Measurements from ENCODE around the gene UBQLN4.
"Not testable (repeated sequence)": the region's sequence is repeated elsewhere in the genome, so short reads cannot be mapped to it uniquely, and the experiment has no call there.

Gene UBQLN4

DNA sequence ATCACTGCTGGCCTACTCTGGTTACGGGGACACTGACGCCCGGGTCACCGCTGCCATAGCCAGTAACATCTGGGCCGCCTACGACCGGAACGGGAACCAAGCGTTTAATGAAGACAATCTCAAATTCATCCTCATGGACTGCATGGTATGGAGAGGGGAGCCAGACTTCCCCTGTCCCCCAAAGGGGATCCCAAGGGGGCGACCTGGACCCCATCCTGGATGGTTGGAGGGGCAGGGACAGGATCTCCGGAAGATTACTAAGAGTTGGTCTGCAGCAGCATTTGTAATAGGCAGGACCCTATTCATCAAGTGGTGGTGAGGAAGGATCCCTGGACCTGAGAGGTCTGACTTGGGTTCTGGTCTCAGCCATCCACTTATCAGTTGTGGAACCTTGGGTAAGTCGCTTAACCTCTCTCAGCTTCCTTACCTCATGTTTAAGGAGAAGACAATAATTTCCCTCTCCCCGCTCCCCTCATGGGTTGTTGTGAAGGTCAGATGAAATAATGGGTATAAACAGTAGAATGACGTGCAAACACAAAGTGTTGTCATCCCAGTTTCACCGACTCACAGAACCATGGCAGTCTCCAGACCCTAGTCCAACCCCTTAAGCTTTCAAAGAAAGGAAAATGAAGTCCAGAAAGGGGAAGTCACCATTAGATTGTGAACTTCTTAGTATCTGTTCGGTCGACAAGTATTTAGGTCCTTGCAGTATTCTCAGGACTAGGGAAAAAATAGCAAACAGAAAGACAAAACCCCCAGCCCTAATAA lies 1.9 kb upstream of the UBQLN4 start:
- DNase-seq = no peak

DNA sequence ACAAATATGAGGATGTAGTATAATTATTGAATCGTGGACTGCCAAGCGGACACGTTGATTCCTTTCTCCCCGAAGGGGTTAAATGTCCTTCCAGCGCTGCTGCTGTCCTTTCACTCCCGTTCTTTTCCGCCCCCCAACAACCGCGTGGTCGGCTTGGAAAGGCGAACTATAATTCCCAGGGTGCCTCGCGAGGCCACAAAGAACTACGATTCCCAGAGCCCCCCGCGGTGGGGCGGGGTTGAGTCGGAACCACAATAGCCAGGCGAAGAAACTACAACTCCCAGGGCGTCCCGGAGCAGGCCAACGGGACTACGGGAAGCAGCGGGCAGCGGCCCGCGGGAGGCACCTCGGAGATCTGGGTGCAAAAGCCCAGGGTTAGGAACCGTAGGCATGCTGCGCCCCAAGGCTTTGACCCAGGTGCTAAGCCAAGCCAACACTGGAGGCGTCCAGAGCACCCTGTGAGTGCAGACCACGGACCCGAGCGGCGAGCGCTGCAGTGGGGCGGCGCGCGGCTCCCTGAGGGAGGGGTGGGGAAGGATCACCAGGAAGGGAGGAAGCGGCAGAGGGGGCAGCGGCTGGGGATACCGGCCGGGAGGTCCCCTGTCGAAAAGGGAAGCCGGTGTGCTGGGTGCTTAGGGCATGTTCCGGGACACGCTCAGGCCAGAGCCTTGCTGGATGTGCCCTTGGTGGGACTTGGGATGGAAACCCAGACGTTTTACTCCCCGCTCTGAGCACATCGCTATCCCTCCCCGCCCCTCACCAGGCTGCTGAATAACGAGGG lies 1.1 kb upstream of the UBQLN4 start, which contains the start of gene LAMTOR2:
LAMTOR2 (plus strand) TSS at position 283 of the 781 bp plus-strand sequence; CDS start at position 391, 108 bp downstream.
- peak; percentile 89 for DNase-seq

- peak; percentile 45 for DNase-seq
Measured at GRCh38 chr1:156052862-156053767, 483 bp downstream of the UBQLN4 start.

- no peak for DNase-seq
Measured at GRCh38 chr1:156051011-156051725, 2.4 kb downstream of the UBQLN4 start.

- no peak for DNase-seq
Measured at GRCh38 chr1:156050376-156050775, 3.2 kb downstream of the UBQLN4 start.

DNA sequence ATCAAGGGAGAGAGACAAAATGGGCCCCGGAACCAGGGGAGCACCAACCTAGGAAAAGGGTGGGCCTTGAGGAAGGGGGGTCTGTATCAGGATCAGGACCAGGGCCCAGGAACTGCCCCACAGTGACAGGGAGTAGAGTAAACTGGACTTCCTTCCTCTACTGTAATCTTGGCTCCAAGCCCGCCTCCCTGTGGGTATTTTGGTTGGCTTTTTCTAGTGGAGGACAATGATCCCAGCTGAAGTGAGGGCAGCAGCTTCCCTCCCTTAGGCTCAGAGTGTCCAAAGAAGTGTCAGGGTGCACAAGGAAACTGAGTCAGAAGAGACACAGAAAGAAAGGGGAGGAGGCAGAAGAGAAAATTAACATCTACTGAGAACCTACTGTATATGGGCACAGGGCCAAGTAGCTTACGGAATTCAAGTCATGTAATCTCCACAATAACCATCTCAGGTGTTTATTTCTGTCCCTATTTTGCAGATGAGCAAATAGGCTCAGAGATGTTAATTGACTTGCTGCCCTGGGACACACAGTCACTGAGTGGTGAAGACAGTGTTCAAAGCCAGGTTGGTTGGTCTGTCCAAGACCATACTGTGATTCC lies 4.8 kb downstream of the UBQLN4 start:
- no peak for DNase-seq

DNA sequence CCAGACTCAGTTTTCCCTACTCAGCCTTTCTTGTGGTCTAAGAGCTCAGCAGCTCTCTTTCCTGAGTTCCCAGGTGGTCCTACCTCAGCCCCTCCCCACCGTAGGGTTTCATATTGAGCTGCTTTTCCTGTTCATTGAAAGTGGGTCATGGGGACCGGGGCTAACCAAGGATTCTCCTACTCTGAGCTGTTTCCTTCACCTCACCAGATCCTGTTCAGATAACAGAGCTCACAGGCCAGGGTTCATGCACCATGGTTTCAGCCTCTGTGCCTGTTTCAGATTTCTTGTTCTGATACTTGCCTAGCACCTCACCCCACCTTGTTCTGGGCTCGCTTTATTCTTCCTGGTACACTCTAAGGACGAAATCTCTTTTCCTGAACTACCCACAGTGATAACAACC lies 8.5 kb downstream of the UBQLN4 start:
- no peak for DNase-seq

DNA sequence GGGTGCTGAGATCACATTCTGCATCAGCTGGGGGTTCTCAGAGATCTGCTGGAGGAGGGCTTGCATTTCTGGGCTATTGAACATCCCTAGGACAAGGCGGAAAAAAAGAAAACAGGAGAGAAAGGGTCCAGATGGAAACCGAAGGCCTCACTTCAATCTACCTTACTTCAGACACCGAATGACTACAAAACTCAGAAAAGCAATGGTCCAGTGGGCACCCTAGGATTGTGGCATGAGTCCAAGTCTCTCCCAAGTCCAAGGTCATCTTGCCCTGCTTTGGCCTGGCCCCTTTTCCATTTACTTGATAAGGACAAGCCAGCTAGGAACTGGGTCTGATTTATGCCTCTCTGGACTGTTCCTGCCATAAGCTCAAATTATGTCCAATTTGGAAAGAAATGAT lies 10.8 kb downstream of the UBQLN4 start:
- no peak for DNase-seq

DNA sequence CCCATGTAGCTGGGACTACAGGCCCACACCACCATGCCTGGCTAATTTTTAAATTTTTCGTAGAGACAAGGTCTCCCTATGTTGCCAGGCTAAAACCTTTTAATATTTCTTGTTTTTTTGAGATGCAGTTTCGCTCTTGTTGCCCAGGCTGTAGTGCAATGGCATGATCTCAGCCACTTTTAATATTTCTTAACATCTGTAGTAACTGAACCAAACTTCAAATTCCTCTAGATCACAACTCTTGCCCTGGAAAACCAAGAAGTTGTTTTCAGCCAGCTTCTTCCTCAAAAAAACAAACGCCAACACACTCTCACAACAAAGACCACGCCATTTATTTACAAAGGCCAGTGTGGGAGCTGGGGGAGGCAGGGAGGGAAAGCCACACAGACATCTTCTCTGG lies 18.6 kb downstream of the UBQLN4 start:
- not testable (repeated sequence) for DNase-seq

GRCh38 chr1:156033011-156033410 lies 20.6 kb downstream of the UBQLN4 start:
- no peak for DNase-seq

- no peak for DNase-seq
Measured at GRCh38 chr1:156026588-156026987, 27.0 kb downstream of the UBQLN4 start.

GRCh38 chr1:156025876-156026275 lies 27.7 kb downstream of the UBQLN4 start:
- DNase-seq = no peak

DNA sequence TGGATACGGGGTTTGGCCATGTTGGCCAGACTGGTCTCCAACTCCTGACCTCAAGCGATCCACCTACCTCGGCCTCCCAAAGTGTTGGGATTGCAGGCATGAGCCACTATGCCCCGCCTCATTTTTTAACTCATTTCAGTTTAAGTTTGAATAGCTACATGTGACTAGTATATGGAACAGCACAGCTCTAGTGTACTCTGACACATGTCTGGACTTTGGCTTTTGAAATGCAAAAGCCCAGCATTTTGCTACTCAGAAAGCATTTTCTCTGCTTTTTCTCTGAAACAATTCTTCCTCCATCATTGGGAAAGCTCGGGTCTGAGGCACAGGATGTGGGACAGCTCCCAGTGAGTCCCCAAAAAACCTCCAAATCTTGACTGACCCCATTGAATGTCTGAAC lies 28.8 kb downstream of the UBQLN4 start:
- no peak for DNase-seq

DNA sequence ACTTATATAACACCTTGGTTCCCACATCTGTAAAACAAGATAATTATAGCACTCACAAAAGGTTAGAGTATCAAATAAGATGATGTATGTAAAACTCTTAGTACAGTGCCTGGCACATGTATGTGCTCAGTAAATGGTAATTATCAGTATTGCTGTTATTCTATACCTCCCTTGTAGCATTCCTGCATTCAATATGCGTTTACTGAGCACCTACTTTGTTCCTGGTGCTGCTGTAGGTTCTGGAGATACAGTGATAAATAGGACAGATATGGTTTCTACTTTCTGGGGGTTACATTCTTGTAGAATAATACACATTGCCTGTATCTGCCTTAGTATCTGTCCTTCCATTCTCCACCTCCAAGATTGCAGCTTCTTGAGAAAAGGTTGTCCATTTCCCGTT lies 31.6 kb downstream of the UBQLN4 start:
- no peak for DNase-seq

GRCh38 chr1:156021093-156021428 lies 32.5 kb downstream of the UBQLN4 start:
- DNase-seq = no peak

- DNase-seq = peak; percentile 61
Measured at GRCh38 chr1:156020293-156021092, 33.1 kb downstream of the UBQLN4 start, which contains the start of gene SSR2. Gene SSR2, minus strand, starts transcription at chr1:156020951. Its CDS starts 784 bp downstream, at chr1:156020167.

DNA sequence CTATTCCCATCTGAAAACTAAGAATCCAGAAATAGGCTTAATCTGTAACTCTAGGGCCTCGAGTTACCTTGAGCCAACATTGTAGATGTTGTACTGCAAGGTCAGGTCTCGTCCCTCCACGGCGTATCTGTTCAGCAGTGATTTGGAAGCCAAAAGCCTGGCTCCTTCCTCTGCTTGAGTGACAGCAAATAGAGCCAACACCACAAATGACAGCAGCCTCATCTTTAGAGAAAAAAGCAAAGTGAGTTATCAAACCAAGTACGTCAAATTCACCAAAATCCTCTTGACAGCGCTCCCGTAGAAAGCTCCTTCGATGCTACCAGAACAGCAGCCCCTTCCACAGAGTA lies 33.7 kb downstream of the UBQLN4 start:
- no peak for DNase-seq

GRCh38 chr1:156014829-156015228 lies 38.8 kb downstream of the UBQLN4 start:
- no peak for DNase-seq

DNA sequence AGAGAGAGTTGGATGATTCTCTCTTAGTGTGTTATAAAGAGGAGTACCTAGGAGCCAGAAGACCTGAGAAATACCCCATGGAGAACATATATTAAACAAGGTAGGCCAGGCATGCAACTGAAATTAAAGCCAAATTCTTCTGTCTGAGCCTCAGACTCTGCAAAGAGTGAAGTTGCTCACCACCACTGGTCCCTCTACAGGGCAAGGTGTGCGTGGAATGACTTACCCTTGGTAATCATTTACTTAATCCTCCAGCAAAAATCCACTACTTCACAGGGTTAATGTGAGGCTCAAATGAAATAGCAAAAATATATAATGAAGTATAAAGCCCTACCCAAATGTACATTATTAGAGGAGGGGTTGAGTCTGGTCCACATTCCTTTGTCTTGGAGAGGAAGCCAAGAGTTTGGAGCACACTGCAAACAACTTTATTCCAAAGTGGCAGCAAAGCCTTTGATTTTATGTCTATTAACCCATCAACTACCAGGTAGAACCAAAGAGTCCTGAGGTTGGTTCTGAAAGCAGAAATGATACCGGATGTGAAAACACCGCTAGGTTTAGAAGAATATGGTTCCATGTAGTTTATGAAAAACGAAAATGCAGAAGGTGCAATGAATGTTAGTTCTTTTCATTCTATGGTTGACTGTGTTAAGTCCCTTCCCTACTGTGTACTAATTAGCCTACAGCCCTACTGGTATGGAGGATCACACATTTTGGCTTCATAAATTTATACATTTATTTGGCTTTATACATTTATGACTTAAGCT lies 41.4 kb downstream of the UBQLN4 start:
- no peak for DNase-seq

DNA sequence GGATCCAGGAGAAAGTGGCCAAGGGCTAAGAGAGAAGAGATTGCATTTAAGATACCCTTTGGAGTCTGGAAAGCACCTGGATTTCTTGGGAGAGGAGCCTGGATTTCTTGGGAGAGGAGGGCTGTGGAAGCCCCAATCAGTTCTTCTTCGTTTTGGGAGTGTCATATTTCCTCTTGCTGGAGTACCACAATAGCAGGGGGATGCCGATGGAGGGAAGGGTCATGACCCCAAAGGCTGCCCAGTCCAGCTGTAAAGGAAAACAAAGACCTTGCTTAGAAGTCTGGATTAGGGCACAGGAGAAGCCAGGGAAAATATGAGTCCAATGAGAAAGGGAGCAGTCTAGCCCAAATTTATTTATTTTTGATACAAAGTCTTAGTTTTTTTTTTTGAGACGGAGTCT lies 44.2 kb downstream of the UBQLN4 start:
- no peak for DNase-seq

Measured in amniotic stem cell (primary cell).